SH-SY5Y (cell line): ENCODE measurements around the gene TUBE1.

Source experiments
- GATA2 ChIP-seq: IDR thresholded peaks from 2 replicates; pipeline ENCODE4 v1.6.1; 2011; ENCODE audit warnings: mild to moderate bottlenecking, low read depth, low read length
- GATA3 ChIP-seq: IDR thresholded peaks from 2 replicates; pipeline ENCODE4 v1.6.1; 2011; ENCODE audit warnings: low read depth, mild to moderate bottlenecking, low read length, moderate library complexity

DNA sequence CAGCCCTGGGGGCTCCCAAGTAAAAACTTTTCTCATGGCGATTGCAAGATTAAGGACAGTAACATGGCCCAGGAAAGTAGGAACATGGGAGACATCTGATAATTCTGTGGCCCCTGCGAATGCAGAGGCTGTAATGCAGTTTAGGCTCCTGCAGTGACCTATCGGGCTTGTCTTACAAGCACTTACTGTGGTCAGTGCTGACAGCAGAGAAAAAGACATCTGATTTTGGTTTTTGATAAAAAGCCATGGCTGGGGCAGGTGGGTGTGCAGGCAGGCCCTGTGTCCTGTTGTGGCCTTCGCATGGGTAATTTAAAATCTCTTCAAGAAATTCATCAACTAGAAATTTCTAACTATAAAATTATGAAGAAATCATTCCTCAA, 52.7 kb downstream of the TUBE1 start:
- no peak for TF ChIP-seq GATA3
- no peak for TF ChIP-seq GATA2
